ENCODE measurements around the gene TSPAN18.

Gene TSPAN18

DNA sequence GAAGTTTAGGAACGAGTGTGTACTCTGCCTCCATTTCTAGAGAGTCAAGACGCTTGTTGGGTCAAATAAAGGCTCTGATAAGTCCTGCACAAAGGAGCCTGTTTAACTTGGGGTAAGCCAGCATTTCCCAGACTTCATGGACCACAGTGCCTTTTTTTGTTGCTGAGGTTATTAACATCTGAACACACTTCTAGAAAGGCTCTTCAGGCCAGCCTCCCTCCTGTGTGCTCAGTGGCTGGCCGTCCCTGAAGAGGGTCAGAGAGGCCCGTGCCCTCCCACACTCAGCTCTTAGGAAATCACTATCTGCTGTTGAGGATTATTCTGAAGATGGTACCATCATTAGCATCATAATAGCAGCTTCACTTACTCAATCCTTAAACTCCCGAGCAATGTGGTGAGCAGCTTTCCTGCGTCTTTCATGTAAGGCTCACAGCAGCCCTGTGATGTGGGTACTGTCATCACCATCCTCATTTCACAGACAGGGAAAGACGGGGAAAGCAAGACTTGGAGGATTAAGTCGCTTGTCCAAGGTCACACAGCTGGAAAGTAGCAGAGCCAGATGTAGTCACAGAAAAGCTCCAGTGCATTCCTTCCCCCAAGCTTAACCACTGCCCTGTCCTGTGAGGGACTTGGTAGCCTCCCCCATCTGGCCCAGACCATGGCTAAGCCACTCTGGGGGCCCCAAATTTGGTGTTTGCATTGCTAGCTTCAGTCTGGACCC lies 71.3 kb downstream of the TSPAN18 start:
- TF ChIP-seq, protein P1, sequence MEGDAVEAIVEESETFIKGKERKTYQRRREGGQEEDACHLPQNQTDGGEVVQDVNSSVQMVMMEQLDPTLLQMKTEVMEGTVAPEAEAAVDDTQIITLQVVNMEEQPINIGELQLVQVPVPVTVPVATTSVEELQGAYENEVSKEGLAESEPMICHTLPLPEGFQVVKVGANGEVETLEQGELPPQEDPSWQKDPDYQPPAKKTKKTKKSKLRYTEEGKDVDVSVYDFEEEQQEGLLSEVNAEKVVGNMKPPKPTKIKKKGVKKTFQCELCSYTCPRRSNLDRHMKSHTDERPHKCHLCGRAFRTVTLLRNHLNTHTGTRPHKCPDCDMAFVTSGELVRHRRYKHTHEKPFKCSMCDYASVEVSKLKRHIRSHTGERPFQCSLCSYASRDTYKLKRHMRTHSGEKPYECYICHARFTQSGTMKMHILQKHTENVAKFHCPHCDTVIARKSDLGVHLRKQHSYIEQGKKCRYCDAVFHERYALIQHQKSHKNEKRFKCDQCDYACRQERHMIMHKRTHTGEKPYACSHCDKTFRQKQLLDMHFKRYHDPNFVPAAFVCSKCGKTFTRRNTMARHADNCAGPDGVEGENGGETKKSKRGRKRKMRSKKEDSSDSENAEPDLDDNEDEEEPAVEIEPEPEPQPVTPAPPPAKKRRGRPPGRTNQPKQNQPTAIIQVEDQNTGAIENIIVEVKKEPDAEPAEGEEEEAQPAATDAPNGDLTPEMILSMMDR (IDR thresholded peaks at IDR 0.05), result no peak

DNA sequence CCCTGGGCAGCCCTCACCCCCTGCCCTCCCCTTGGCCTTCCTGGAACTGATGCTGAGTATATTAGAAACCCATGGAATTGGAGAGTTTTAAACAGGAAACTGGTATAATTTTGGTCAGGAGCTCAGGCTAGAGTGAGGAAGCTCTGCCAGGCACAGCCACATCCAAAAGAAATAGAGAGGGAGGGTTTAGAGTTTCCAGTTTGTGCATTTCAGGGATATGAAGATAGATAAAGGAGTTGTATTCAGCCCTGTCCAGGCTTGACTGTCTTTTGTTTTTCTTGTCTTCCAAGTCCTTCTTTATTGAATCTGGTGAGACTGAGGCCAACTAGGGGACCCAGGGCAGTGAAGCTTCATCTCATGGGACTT lies 71.8 kb downstream of the TSPAN18 start:
- TF ChIP-seq, protein P1 (IDR thresholded peaks at IDR 0.05), result no peak

DNA sequence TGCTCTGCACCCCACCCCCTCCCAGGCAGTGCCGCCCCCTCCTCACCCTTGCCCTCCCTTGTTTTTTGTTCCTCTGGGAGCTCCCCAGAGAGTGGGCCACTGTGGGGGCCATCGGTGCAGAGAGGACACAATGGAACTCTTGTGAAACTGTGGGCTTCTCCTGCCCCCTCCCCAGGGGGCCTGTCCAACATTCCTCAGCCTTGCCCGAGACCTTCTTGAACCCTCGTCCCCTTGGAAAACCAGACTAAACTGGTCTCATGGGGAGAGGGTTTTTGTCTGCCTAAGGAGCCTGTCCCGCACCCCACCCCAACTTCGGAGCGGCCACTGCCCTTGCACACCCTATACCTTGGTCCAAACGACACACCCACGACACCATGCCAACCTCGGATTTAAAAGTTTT lies 72.2 kb downstream of the TSPAN18 start:
- TF ChIP-seq, protein P1 (IDR thresholded peaks at IDR 0.05), result no peak

DNA sequence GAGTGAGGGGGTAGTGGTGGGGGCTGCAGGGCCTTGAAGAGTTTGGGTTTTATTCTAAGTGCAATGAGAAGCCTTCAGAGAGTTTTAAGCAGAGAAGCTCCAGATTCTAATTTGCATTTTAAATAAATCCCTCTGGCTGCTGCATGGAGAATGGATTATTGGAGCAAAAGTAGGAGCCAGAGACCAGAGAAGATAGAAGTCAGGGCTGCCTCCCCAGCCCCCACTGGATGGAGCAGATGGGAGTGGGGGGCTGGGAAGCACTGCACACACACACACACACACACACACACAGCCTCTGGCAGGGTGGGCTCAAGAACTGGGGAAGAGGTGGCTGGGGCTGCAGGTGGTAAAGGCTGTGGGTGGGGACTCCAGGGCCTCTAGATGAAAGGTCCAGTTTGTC lies 75.6 kb downstream of the TSPAN18 start:
- TF ChIP-seq, protein P1 (IDR thresholded peaks at IDR 0.05), result no peak

DNA sequence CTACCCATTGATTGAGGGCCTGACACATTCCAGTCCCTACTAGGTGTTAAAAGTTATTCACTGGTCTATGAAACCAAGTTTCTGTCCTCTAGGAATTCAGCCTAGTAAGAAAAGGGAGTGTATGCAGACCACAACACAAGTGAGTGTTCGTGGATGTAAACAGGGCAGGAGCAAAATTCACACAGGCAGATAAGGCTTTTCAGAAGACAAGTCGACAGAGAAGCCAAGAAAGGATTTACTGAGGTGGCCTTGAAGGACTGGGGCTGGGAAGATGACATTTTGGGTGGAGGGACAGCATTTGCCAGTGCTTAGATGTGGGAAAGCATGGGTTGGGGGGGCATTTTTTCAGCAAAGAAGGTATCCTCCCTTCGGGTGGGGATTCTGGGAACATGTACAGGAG lies 76.2 kb downstream of the TSPAN18 start:
- TF ChIP-seq, protein P1 (IDR thresholded peaks at IDR 0.05), result no peak

DNA sequence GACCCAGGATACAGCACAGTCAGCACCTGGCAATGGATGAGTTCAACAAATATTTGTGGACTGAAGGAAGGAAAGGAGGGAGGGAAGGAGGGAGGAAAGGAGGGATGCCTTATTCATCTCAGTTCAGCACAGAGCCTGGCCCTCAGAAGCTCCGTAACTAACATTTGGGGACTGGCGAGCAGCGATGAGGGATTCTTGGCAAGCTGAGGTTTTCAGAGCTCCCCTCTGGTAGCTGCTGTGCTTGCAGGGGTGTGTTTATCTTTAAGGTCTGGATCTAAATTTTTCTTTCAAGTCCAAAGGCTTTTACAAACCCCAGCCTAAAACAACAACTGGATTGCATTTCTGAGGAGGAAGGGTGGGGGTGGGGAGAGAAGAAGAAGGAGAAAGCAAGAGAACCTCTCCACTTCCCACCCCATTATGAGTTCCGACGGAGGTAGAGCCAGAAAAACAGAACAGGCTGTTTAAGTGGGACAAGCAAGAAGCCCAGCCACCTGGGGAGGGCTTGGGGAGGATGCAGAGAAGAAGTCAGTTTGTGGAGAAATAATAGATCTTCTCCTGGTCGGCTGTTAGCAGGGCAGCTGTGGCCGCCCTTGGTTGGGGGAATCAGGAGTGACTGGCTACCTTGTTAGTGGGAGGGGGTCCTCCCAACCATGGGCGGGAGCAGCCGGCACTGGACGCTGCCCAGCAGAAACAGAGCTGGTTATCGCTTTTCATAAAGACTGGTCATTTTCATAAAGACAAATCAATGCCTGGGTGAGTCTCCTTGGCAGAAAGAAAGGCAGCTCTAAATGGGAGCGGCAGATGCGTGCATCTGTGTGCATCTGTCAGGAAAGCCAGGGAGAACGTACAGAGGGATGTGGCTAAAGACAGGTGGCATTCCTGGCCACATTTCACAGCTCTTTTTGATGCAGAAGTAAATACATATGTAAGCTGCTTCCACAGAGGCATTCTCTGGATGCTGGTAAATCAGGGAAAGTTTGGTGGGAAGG lies 78.0 kb downstream of the TSPAN18 start:
- TF ChIP-seq, protein P1 (IDR thresholded peaks at IDR 0.05), result no peak

DNA sequence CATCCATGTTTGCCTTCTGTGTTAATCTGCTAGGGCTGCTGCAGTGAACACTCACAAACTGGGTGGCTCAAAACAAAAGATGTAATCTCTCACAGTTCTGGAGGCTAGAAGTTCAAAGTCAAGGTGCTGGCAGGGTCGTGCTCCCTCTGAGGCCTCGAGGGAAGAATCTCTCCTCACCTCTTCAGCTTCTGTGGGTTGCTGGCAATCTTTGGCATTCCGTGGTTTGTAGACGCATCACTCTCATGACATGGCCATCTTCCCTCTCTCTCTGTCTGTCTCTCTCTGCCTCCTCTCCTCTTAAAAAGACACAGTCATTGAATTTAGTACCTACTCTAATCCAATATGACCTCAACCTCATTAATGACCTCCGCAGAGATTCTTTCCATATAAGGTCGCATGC lies 78.8 kb downstream of the TSPAN18 start:
- TF ChIP-seq, protein P1 (IDR thresholded peaks at IDR 0.05), result no peak
